PC-9 (cell line): ENCODE measurements around the gene GPR137B.

ENCODE experiments used
- EZH2 ChIP-seq: fragments of 200-600 bp; sonication (generic); IDR thresholded peaks from 2 replicates; pipeline ENCODE4 v1.8.0; 2017; ENCODE audit warnings: antibody characterized with exemption, low read depth
- TF ChIP-seq, protein P1 (sequence below): fragments of 200-600 bp; sonication (generic); conservative IDR thresholded peaks from 2 replicates; pipeline ENCODE4 v1.6.1; 2017; ENCODE audit warnings: mixed run types, antibody characterized with exemption, mild to moderate bottlenecking, moderate library complexity

DNA sequence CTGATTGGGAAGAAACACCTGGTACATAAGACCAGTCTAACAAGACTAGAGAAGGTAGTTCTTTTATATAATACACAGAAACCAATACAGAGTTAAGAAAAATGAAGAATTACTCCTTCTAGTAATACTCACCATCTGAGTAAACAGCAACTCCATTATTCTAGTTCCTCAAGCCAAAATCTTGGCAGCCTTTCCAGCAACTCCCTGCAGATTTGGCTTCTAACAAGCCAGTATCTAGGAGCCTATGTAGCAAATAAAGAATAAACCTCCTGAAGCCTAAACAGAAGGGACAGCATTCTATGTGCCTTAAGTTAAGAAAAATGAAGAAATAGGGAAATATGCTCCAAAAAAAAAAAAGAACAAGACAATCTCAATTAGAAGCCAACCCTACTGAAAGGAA is 114.9 kb downstream of the GPR137B start:
- TF ChIP-seq, protein P1, sequence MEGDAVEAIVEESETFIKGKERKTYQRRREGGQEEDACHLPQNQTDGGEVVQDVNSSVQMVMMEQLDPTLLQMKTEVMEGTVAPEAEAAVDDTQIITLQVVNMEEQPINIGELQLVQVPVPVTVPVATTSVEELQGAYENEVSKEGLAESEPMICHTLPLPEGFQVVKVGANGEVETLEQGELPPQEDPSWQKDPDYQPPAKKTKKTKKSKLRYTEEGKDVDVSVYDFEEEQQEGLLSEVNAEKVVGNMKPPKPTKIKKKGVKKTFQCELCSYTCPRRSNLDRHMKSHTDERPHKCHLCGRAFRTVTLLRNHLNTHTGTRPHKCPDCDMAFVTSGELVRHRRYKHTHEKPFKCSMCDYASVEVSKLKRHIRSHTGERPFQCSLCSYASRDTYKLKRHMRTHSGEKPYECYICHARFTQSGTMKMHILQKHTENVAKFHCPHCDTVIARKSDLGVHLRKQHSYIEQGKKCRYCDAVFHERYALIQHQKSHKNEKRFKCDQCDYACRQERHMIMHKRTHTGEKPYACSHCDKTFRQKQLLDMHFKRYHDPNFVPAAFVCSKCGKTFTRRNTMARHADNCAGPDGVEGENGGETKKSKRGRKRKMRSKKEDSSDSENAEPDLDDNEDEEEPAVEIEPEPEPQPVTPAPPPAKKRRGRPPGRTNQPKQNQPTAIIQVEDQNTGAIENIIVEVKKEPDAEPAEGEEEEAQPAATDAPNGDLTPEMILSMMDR: no peak
- TF ChIP-seq EZH2: no peak
